Panc1 (cell line): ENCODE measurements around the gene LRRC26.

ENCODE experiments used
- POLR2AphosphoS5 ChIP-seq: IDR thresholded peaks from 2 replicates; pipeline ENCODE4 v1.6.1; 2012; ENCODE audit warnings: mild to moderate bottlenecking, low read depth, low read length, moderate library complexity
- TCF7L2 ChIP-seq: IDR thresholded peaks from 2 replicates; pipeline ENCODE4 v1.6.1; 2011; ENCODE audit warnings: mild to moderate bottlenecking, low read depth, low read length, inconsistent platforms
- TF ChIP-seq, protein P1 (sequence below): fragments of 450-650 bp; IDR thresholded peaks from 2 replicates; pipeline ENCODE4 v1.5.1; 2017; ENCODE audit warnings: mild to moderate bottlenecking
- TF ChIP-seq, protein P2 (sequence below), 2 experiments: IDR thresholded peaks; 2 replicates each; pipeline ENCODE4 v1.6.1; 2011 to 2012; ENCODE audit warnings: low read depth in 2 of 2, control low read depth in 1 of 2, low read length in 1 of 2, mild to moderate bottlenecking in 1 of 2, moderate library complexity in 1 of 2; ENCODE audit not compliant: insufficient read depth in 1 of 2

DNA sequence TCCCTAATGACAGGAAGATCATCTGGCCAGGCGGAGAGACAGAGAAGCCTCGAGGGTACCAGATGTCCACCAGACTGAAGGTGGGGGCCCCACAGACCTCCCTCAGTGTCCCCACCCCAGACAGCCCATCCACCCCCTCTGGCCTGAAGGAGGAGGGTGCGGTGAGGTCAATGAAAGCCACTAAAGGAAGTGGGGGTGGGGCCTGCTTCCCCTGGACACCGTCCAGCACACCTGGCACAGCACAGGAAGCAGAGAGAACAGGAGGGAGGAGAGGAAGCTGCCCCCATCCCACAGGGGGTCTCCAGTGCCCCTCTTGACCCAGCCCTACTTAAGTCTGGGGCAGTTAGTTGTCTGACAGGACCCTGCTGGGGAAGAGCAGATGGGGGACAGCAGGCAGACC is 11.2 kb downstream of the LRRC26 start:
- TF ChIP-seq POLR2AphosphoS5 (no peak), TCF7L2 (no peak)
- TF ChIP-seq, protein P1, sequence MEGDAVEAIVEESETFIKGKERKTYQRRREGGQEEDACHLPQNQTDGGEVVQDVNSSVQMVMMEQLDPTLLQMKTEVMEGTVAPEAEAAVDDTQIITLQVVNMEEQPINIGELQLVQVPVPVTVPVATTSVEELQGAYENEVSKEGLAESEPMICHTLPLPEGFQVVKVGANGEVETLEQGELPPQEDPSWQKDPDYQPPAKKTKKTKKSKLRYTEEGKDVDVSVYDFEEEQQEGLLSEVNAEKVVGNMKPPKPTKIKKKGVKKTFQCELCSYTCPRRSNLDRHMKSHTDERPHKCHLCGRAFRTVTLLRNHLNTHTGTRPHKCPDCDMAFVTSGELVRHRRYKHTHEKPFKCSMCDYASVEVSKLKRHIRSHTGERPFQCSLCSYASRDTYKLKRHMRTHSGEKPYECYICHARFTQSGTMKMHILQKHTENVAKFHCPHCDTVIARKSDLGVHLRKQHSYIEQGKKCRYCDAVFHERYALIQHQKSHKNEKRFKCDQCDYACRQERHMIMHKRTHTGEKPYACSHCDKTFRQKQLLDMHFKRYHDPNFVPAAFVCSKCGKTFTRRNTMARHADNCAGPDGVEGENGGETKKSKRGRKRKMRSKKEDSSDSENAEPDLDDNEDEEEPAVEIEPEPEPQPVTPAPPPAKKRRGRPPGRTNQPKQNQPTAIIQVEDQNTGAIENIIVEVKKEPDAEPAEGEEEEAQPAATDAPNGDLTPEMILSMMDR: no peak
- TF ChIP-seq, protein P2, sequence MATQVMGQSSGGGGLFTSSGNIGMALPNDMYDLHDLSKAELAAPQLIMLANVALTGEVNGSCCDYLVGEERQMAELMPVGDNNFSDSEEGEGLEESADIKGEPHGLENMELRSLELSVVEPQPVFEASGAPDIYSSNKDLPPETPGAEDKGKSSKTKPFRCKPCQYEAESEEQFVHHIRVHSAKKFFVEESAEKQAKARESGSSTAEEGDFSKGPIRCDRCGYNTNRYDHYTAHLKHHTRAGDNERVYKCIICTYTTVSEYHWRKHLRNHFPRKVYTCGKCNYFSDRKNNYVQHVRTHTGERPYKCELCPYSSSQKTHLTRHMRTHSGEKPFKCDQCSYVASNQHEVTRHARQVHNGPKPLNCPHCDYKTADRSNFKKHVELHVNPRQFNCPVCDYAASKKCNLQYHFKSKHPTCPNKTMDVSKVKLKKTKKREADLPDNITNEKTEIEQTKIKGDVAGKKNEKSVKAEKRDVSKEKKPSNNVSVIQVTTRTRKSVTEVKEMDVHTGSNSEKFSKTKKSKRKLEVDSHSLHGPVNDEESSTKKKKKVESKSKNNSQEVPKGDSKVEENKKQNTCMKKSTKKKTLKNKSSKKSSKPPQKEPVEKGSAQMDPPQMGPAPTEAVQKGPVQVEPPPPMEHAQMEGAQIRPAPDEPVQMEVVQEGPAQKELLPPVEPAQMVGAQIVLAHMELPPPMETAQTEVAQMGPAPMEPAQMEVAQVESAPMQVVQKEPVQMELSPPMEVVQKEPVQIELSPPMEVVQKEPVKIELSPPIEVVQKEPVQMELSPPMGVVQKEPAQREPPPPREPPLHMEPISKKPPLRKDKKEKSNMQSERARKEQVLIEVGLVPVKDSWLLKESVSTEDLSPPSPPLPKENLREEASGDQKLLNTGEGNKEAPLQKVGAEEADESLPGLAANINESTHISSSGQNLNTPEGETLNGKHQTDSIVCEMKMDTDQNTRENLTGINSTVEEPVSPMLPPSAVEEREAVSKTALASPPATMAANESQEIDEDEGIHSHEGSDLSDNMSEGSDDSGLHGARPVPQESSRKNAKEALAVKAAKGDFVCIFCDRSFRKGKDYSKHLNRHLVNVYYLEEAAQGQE (IDR thresholded peaks at IDR 0.05; ENCODE audit: insufficient read depth in 1 of 2, low read depth in 2 of 2, low read length in 1 of 2): no peak
